Stimulated activated naive CD8-positive, alpha-beta T cell treated with anti-CD3 and anti-CD28 coated beads, Interleukin-15, Interleukin-2, amounts not matched to agents 100 ng/mL and 50 ng/mL, for 24 hours (primary cell): Measurements from ENCODE around the gene OBSL1.

ENCODE experiments used
- H3K27ac Mint-ChIP-seq: one replicate; pipeline ENCODE4 v1.8.0; 2021; ENCODE audit warnings: mild to moderate bottlenecking, mixed read lengths
- H3K27me3 Mint-ChIP-seq: one replicate; pipeline ENCODE4 v1.8.0; 2021; ENCODE audit warnings: mixed read lengths
- H3K36me3 Mint-ChIP-seq: one replicate; pipeline ENCODE4 v1.8.0; 2021; ENCODE audit warnings: low read depth, mixed read lengths
- H3K4me1 Mint-ChIP-seq: one replicate; pipeline ENCODE4 v1.8.0; 2021; ENCODE audit warnings: low read depth, mixed read lengths
- H3K4me3 Mint-ChIP-seq: one replicate; pipeline ENCODE4 v1.8.0; 2021; ENCODE audit warnings: mild to moderate bottlenecking, mixed read lengths
- H3K9me3 Mint-ChIP-seq: one replicate; pipeline ENCODE4 v1.8.0; 2021; ENCODE audit warnings: mixed read lengths

Gene OBSL1

GRCh38 chr2:219608399-219608964 is 37.1 kb upstream of the OBSL1 start:
- H3K27ac Mint-ChIP-seq = no peak overlapping the region
- no peaks in the 10 kb centered on the region for H3K9me3 Mint-ChIP-seq
- peaks cover 15% of the 10 kb centered on the region for H3K4me1 Mint-ChIP-seq
- H3K36me3 Mint-ChIP-seq = peaks cover 36% of the 10 kb centered on the region
- H3K27me3 Mint-ChIP-seq = no peaks in the 10 kb centered on the region
- H3K4me3 Mint-ChIP-seq = no peak overlapping the region

GRCh38 chr2:219607931-219608330 is 36.6 kb upstream of the OBSL1 start:
- H3K27me3 Mint-ChIP-seq = no peaks in the 10 kb centered on the region
- peaks cover 14% of the 10 kb centered on the region for H3K4me1 Mint-ChIP-seq
- no peak overlapping the region for H3K27ac Mint-ChIP-seq
- H3K4me3 Mint-ChIP-seq = no peak overlapping the region
- peaks cover 36% of the 10 kb centered on the region for H3K36me3 Mint-ChIP-seq
- no peaks in the 10 kb centered on the region for H3K9me3 Mint-ChIP-seq

GRCh38 chr2:219605607-219605954 is 34.2 kb upstream of the OBSL1 start:
- Mint-ChIP-seq H3K9me3 (no peaks in the 10 kb centered on the region), H3K4me3 (no peak overlapping the region), H3K4me1 (no peaks in the 10 kb centered on the region), H3K27me3 (no peaks in the 10 kb centered on the region), H3K27ac (no peak overlapping the region), H3K36me3 (peaks cover 36% of the 10 kb centered on the region)

GRCh38 chr2:219603771-219604170 is 32.4 kb upstream of the OBSL1 start:
- H3K36me3 Mint-ChIP-seq = peaks cover 34% of the 10 kb centered on the region
- H3K9me3 Mint-ChIP-seq = no peaks in the 10 kb centered on the region
- no peak overlapping the region for H3K4me3 Mint-ChIP-seq
- H3K27me3 Mint-ChIP-seq = no peaks in the 10 kb centered on the region
- H3K27ac Mint-ChIP-seq = no peak overlapping the region
- peaks cover 3% of the 10 kb centered on the region for H3K4me1 Mint-ChIP-seq

- H3K4me1 Mint-ChIP-seq = peaks cover 19% of the 10 kb centered on the region
- H3K27me3 Mint-ChIP-seq = peaks cover 4% of the 10 kb centered on the region
- H3K36me3 Mint-ChIP-seq = peaks cover 15% of the 10 kb centered on the region
- H3K27ac Mint-ChIP-seq = peak overlapping the region; percentile 94
- no peaks in the 10 kb centered on the region for H3K9me3 Mint-ChIP-seq
- H3K4me3 Mint-ChIP-seq = peak overlapping the region; percentile 93
Observed at GRCh38 chr2:219598308-219599078, 27.2 kb upstream of the OBSL1 start.

- no peaks in the 10 kb centered on the region for H3K9me3 Mint-ChIP-seq
- H3K36me3 Mint-ChIP-seq = peaks cover 15% of the 10 kb centered on the region
- peaks cover 4% of the 10 kb centered on the region for H3K27me3 Mint-ChIP-seq
- H3K4me1 Mint-ChIP-seq = peaks cover 19% of the 10 kb centered on the region
- H3K4me3 Mint-ChIP-seq = peak within 1 kb of the TSS; percentile 93
- peak within 1 kb of the TSS; percentile 94 for H3K27ac Mint-ChIP-seq
Observed at GRCh38 chr2:219597552-219598307, 26.4 kb upstream of the OBSL1 start, which contains the start of gene STK11IP. TSS of gene STK11IP (plus strand) at chr2:219597857. CDS start at chr2:219598120, 263 bp downstream.

- peaks cover 4% of the 10 kb centered on the region for H3K27me3 Mint-ChIP-seq
- H3K27ac Mint-ChIP-seq = peak overlapping the region; percentile 94
- peak overlapping the region; percentile 93 for H3K4me3 Mint-ChIP-seq
- peaks cover 13% of the 10 kb centered on the region for H3K36me3 Mint-ChIP-seq
- no peaks in the 10 kb centered on the region for H3K9me3 Mint-ChIP-seq
- peaks cover 19% of the 10 kb centered on the region for H3K4me1 Mint-ChIP-seq
Observed at GRCh38 chr2:219596954-219597551, 25.7 kb upstream of the OBSL1 start.

- Mint-ChIP-seq H3K27ac (no peak overlapping the region), H3K36me3 (peaks cover 4% of the 10 kb centered on the region), H3K27me3 (peaks cover 4% of the 10 kb centered on the region)
Observed at GRCh38 chr2:219595256-219595655, 23.9 kb upstream of the OBSL1 start.

GRCh38 chr2:219593154-219593553 is 21.8 kb upstream of the OBSL1 start:
- Mint-ChIP-seq H3K9me3 (no peaks in the 10 kb centered on the region), H3K4me1 (peaks cover 10% of the 10 kb centered on the region), H3K4me3 (no peak overlapping the region), H3K36me3 (no peaks in the 10 kb centered on the region), H3K27ac (no peak overlapping the region), H3K27me3 (peaks cover 4% of the 10 kb centered on the region)

More at GRCh38 chr2:219595256-219595655, 23.9 kb upstream of the OBSL1 start:
- Mint-ChIP-seq H3K4me1 (peaks cover 19% of the 10 kb centered on the region), H3K4me3 (no peak overlapping the region), H3K9me3 (no peaks in the 10 kb centered on the region)

GRCh38 chr2:219592736-219593135 is 21.4 kb upstream of the OBSL1 start:
- H3K4me3 Mint-ChIP-seq = no peak overlapping the region
- no peak overlapping the region for H3K27ac Mint-ChIP-seq
- peaks cover 9% of the 10 kb centered on the region for H3K4me1 Mint-ChIP-seq
- H3K36me3 Mint-ChIP-seq = no peaks in the 10 kb centered on the region
- H3K27me3 Mint-ChIP-seq = peaks cover 4% of the 10 kb centered on the region
- H3K9me3 Mint-ChIP-seq = no peaks in the 10 kb centered on the region

- Mint-ChIP-seq H3K4me1 (no peaks in the 10 kb centered on the region), H3K27me3 (peaks cover 4% of the 10 kb centered on the region), H3K9me3 (no peaks in the 10 kb centered on the region), H3K27ac (no peak overlapping the region), H3K36me3 (no peaks in the 10 kb centered on the region), H3K4me3 (no peak overlapping the region)
Observed at GRCh38 chr2:219591091-219591490, 19.8 kb upstream of the OBSL1 start.

- Mint-ChIP-seq H3K4me1 (no peaks in the 10 kb centered on the region), H3K9me3 (no peaks in the 10 kb centered on the region), H3K27me3 (peaks cover 11% of the 10 kb centered on the region), H3K36me3 (no peaks in the 10 kb centered on the region), H3K4me3 (no peak overlapping the region), H3K27ac (no peak overlapping the region)
Observed at GRCh38 chr2:219581346-219581745, 10.0 kb upstream of the OBSL1 start.

- Mint-ChIP-seq H3K4me1 (no peaks in the 10 kb centered on the region), H3K9me3 (no peaks in the 10 kb centered on the region), H3K36me3 (no peaks in the 10 kb centered on the region), H3K27me3 (peaks cover 19% of the 10 kb centered on the region), H3K27ac (no peak overlapping the region), H3K4me3 (no peak overlapping the region)
Observed at GRCh38 chr2:219578811-219579613, 7.7 kb upstream of the OBSL1 start.
